Gastrocnemius medialis (tissue), 4 donors: Measurements from ENCODE around the gene TMEM164. TPM values are rescaled to one million over a fixed set of nuclear protein-coding genes. Genes with fewer than 3 reads are reported as not detected.

Experiments
- ATAC-seq, 2 donors: fragments of 150-250 bp; one replicate each; pipeline ENCODE4 v1.9.1; 2016
- DNase-seq, 2 donors: peaks; one replicate each; pipeline ENCODE4 v3.0.0-alpha.2; 2019
- H3K27ac ChIP-seq, 4 donors: fragments of 200-600 bp; sonication (generic); 1 replicate in 1 of 4; 2 replicates in 3 of 4; pipeline ENCODE4 v1.5.1; 2016 to 2018; ENCODE audit warnings: mild to moderate bottlenecking in 2 of 4, moderate library complexity in 1 of 4
- H3K27me3 ChIP-seq, 3 donors: fragments of 200-600 bp; sonication (generic) in 2 of 3; 1 replicate in 1 of 3; 2 replicates in 2 of 3; pipeline versions ENCODE4 v1.5.1 to v1.6.0; 2016 to 2019; ENCODE audit warnings: mild to moderate bottlenecking in 1 of 3, moderate library complexity in 1 of 3
- H3K36me3 ChIP-seq, 2 donors: fragments of 200-600 bp; sonication (generic) in 1 of 2; one replicate each; pipeline ENCODE4 v1.5.1; 2017 to 2018
- H3K4me1 ChIP-seq, 2 donors: fragments of 200-600 bp; sonication (generic) in 1 of 2; one replicate each; pipeline ENCODE4 v1.5.1; 2016 to 2017; ENCODE audit warnings: mild to moderate bottlenecking in 2 of 2
- H3K4me3 ChIP-seq, 4 donors: fragments of 200-600 bp; sonication (generic) in 3 of 4; 1 replicate in 1 of 4; 2 replicates in 3 of 4; pipeline ENCODE4 v1.5.1; 2016 to 2019; ENCODE audit warnings: mild to moderate bottlenecking in 2 of 4
- H3K9me3 ChIP-seq, 3 donors: fragments of 200-600 bp; sonication (generic) in 2 of 3; 1 replicate in 1 of 3; 2 replicates in 2 of 3; pipeline ENCODE4 v1.5.1; 2016 to 2019
- CTCF ChIP-seq, 5 experiments: fragments of 450-650 bp in 3 of 5; fragments of 200-600 bp in 2 of 5; sonication (generic) in 2 of 5; IDR thresholded peaks in 4 of 5; conservative IDR thresholded peaks in 1 of 5; 1 replicate in 4 of 5; 2 replicates in 1 of 5; pipeline ENCODE4 v1.5.1; 2016 to 2019; ENCODE audit warnings: antibody characterized with exemption in 5 of 5, mild to moderate bottlenecking in 3 of 5, moderate library complexity in 3 of 5
- POLR2A ChIP-seq, 2 donors: fragments of 450-650 bp; IDR thresholded peaks; one replicate each; pipeline ENCODE4 v1.6.1; 2017; ENCODE audit warnings: antibody characterized with exemption in 2 of 2, mild to moderate bottlenecking in 2 of 2, moderate library complexity in 2 of 2
- in situ Hi-C, 4 donors: fragments of 200-750 bp; cut with MboI; loops; one replicate each; pipeline versions ENCODE4 v1.15.0 to v1.8.0; 2017; ENCODE audit warnings: low sequenced_read_pairs in 4 of 4
- intact Hi-C: fragments of 100-400 bp; cut with DNase I; formaldehyde crosslinking; loops from one replicate; pipeline ENCODE4 v1.15.1; 2023; ENCODE audit warnings: low total_unique reads
- total RNA-seq, 4 donors: library from RNA; depleted of rRNA; stranded (reverse); fragments of >200 nt; gene quantifications; one replicate each; pipeline versions ENCODE4 v1.1.0 to v1.2.3, GENCODE V29; 2016

Gene TMEM164
- total RNA-seq, 4 donors from 2014 or later, result 40.1 to 61.2 (median 47.3) TPM

DNA sequence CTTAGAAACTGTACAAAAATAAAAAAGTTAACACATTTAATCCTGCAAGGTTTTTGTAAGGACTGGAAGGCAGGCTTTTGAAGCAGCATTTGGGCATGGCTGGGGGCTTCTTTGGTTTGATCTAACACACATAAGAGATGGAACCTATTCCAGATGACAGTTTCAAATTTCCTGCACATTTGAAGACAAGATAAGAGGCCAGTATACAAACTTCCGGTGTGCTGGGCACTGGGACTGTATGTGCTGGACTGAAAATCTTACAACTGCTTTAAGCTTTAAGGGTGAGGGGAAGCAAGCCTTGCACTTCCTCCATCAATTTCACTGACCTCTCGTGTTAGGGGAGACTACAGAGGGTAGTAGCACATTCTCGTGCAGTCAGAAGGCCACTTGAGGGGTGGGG lies 192.1 kb downstream of the TMEM164 start:
- no peaks in the 10 kb centered on the region for H3K27me3 ChIP-seq
- no peaks in the 10 kb centered on the region for H3K36me3 ChIP-seq
- H3K9me3 ChIP-seq, result no peaks in the 10 kb centered on the region
- ATAC-seq, result no peak
- H3K4me1 ChIP-seq, result no peaks in the 10 kb centered on the region
- intact Hi-C loops, result no loop called here
- in situ Hi-C loops, result no loop called here
- TF ChIP-seq POLR2A (IDR thresholded peaks at IDR 0.05), result no peak
- TF ChIP-seq CTCF (IDR thresholded peaks at IDR 0.05 in 4 of 5, conservative IDR thresholded peaks at IDR 0.05 in 1 of 5), result no peak
- DNase-seq, result no peak
- H3K4me3 ChIP-seq, result no peak overlapping the region
- no peak overlapping the region for H3K27ac ChIP-seq

GRCh38 chrX:110201799-110202198 lies 198.9 kb downstream of the TMEM164 start:
- in situ Hi-C loops, result no loop called here
- Histone ChIP-seq H3K9me3 (no peaks in the 10 kb centered on the region), H3K27ac (no peak overlapping the region), H3K36me3 (no peaks in the 10 kb centered on the region), H3K4me1 (no peaks in the 10 kb centered on the region), H3K27me3 (no peaks in the 10 kb centered on the region), H3K4me3 (no peak overlapping the region)
- ATAC-seq, result no peak
- DNase-seq, result no peak
- no peak for TF ChIP-seq CTCF (IDR thresholded peaks at IDR 0.05 in 4 of 5, conservative IDR thresholded peaks at IDR 0.05 in 1 of 5)
- no peak for TF ChIP-seq POLR2A (IDR thresholded peaks at IDR 0.05)
- intact Hi-C loops, result no loop called here

GRCh38 chrX:110204986-110205385 lies 202.1 kb downstream of the TMEM164 start:
- intact Hi-C loops (no loop called here), in situ Hi-C loops (no loop called here)
- Histone ChIP-seq H3K27me3 (no peaks in the 10 kb centered on the region), H3K4me1 (no peaks in the 10 kb centered on the region), H3K27ac (no peak overlapping the region), H3K36me3 (no peaks in the 10 kb centered on the region), H3K9me3 (no peaks in the 10 kb centered on the region), H3K4me3 (no peak overlapping the region)
- no peak for ATAC-seq
- no peak for TF ChIP-seq POLR2A (IDR thresholded peaks at IDR 0.05)
- DNase-seq, result no peak

GRCh38 chrX:110208092-110208491 lies 205.2 kb downstream of the TMEM164 start:
- Histone ChIP-seq H3K27me3 (no peaks in the 10 kb centered on the region), H3K36me3 (no peaks in the 10 kb centered on the region), H3K9me3 (no peaks in the 10 kb centered on the region), H3K27ac (no peak overlapping the region), H3K4me1 (no peaks in the 10 kb centered on the region), H3K4me3 (no peak overlapping the region)
- ATAC-seq (no peak), DNase-seq (no peak)
- in situ Hi-C loops, result no loop called here
- intact Hi-C loops, result no loop called here
- TF ChIP-seq POLR2A (IDR thresholded peaks at IDR 0.05), result no peak
- no peak for TF ChIP-seq CTCF (IDR thresholded peaks at IDR 0.05 in 4 of 5, conservative IDR thresholded peaks at IDR 0.05 in 1 of 5)

DNA sequence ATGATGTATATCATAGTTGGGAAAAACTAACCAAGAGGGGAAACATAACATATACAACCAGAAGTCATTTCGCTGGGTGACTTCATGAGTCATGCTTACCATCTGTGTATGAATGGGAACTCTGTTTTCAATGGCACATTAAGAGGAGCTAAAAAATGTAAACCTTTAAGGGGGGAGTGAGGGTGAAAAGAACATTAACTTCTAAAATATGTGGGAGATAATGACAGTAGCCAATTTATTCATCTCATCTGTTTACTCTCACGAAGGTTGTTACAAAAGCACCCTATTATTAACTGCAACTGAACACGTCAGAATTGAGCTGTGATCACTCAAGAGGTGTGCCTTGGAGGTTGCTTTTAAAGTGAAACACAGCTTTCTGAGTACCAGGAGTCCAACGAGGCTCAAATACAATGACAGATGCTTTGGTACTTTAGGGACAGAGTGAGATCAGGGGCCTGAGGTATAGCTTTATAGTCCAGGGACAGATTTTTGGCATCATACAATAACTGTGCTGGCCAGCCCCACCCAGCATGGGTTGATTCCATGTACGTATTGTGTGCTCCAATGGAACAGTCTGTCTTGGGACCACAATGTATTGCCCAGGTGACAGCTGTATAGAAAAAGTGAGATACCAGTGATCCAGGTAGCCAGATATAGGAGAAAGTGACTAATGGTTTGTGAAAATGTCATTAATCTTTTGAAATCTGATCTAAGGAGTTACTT lies 207.7 kb downstream of the TMEM164 start:
- TF ChIP-seq POLR2A (IDR thresholded peaks at IDR 0.05) (no peak), CTCF (IDR thresholded peaks at IDR 0.05 in 4 of 5, conservative IDR thresholded peaks at IDR 0.05 in 1 of 5) (no peak)
- in situ Hi-C loops (no loop called here), intact Hi-C loops (no loop called here)
- H3K4me3 ChIP-seq, result no peak overlapping the region
- H3K27me3 ChIP-seq, result no peaks in the 10 kb centered on the region
- H3K9me3 ChIP-seq, result no peaks in the 10 kb centered on the region
- DNase-seq (no peak), ATAC-seq (no peak)
- H3K36me3 ChIP-seq, result no peaks in the 10 kb centered on the region
- H3K4me1 ChIP-seq, result no peaks in the 10 kb centered on the region
- no peak overlapping the region for H3K27ac ChIP-seq
